ENCODE data around the gene SEMA3G.
A peak's percentile ranks its signal among the peaks of the same experiment; 100 is the strongest.

SEMA3G gene

DNA sequence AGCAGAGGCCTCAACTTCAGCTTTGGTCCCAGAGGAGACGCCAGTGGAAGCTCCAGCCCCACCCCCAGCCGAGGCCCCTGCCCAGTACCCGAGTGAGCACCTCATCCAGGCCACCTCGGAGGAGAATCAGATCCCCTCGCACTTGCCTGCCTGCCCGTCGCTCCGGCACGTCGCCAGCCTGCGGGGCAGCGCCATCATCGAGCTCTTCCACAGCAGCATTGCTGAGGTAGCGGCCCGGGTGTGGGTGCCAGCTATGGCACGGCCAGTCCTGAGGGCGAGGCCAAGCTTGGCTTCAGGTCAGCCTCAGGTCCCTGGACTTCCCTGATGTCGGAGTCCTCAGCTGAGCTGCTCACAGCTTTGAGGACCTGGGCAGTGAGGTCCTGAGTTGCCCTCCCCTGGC, 44.5 kb upstream of the SEMA3G start:
- DNase-seq (ENCODE audit: low read depth): no peak
- TF ChIP-seq, protein P1, sequence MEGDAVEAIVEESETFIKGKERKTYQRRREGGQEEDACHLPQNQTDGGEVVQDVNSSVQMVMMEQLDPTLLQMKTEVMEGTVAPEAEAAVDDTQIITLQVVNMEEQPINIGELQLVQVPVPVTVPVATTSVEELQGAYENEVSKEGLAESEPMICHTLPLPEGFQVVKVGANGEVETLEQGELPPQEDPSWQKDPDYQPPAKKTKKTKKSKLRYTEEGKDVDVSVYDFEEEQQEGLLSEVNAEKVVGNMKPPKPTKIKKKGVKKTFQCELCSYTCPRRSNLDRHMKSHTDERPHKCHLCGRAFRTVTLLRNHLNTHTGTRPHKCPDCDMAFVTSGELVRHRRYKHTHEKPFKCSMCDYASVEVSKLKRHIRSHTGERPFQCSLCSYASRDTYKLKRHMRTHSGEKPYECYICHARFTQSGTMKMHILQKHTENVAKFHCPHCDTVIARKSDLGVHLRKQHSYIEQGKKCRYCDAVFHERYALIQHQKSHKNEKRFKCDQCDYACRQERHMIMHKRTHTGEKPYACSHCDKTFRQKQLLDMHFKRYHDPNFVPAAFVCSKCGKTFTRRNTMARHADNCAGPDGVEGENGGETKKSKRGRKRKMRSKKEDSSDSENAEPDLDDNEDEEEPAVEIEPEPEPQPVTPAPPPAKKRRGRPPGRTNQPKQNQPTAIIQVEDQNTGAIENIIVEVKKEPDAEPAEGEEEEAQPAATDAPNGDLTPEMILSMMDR (IDR thresholded peaks at IDR 0.05; ENCODE audit: insufficient read depth, low read depth, low read length, missing control alignments): no peak
- no peak overlapping the region for H3K4me3 ChIP-seq (ENCODE audit: low read length)

DNA sequence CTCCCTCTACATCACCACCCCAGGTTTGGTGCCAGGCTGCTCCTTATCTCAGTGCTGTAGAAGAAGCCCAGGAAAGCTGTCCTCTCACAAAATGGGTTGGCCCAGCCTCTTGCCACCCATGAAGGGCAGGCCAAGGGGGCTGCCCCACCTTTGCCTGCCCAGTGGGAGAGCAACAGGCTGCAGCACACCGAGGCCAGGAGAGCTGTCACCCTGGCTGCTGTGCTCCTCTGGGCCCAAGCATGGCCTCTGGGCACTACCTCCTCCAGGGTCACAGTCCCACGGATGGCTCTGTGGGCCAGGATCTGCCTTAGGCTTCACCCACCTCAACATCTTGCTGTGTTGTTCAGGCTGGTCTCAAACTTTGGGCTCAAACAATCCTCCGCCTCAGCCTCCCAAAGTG, 43.8 kb upstream of the SEMA3G start:
- no peak overlapping the region for H3K4me3 ChIP-seq (ENCODE audit: low read length)
- TF ChIP-seq, protein P1 (IDR thresholded peaks at IDR 0.05; ENCODE audit: insufficient read depth, low read depth, low read length, missing control alignments): no peak
- no peak for DNase-seq (ENCODE audit: low read depth)

DNA sequence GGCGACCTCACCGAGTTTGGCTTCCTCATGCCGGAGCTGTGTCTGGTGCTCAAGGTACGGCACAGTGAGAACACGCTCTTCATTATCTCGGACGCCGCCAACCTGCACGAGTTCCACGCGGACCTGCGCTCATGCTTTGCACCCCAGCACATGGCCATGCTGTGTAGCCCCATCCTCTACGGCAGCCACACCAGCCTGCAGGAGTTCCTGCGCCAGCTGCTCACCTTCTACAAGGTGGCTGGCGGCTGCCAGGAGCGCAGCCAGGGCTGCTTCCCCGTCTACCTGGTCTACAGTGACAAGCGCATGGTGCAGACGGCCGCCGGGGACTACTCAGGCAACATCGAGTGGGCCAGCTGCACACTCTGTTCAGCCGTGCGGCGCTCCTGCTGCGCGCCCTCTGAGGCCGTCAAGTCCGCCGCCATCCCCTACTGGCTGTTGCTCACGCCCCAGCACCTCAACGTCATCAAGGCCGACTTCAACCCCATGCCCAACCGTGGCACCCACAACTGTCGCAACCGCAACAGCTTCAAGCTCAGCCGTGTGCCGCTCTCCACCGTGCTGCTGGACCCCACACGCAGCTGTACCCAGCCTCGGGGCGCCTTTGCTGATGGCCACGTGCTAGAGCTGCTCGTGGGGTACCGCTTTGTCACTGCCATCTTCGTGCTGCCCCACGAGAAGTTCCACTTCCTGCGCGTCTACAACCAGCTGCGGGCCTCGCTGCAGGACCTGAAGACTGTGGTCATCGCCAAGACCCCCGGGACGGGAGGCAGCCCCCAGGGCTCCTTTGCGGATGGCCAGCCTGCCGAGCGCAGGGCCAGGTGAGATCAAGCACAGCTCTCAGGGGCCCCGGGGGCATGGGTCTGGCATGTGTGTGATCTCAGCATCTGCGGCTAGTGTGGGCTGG, 43.1 kb upstream of the SEMA3G start:
- TF ChIP-seq, protein P1 (IDR thresholded peaks at IDR 0.05; ENCODE audit: insufficient read depth, low read depth, low read length, missing control alignments): no peak
- DNase-seq (ENCODE audit: low read depth): no peak
- no peak overlapping the region for H3K4me3 ChIP-seq (ENCODE audit: low read length)

DNA sequence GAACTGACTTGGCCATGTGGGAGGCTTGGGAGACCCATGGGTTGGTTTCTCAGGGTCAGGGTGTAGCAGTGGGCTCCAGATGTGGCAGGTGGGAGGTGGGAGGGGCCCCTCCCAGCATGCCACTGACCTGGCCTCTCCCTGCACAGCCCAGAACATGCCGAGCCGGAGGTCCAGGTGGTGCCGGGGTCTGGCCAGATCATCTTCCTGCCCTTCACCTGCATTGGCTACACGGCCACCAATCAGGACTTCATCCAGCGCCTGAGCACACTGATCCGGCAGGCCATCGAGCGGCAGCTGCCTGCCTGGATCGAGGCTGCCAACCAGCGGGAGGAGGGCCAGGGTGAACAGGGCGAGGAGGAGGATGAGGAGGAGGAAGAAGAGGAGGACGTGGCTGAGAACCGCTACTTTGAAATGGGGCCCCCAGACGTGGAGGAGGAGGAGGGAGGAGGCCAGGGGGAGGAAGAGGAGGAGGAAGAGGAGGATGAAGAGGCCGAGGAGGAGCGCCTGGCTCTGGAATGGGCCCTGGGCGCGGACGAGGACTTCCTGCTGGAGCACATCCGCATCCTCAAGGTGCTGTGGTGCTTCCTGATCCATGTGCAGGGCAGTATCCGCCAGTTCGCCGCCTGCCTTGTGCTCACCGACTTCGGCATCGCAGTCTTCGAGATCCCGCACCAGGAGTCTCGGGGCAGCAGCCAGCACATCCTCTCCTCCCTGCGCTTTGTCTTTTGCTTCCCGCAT, 42.3 kb upstream of the SEMA3G start:
- TF ChIP-seq, protein P1 (IDR thresholded peaks at IDR 0.05; ENCODE audit: insufficient read depth, low read depth, low read length, missing control alignments): no peak
- H3K4me3 ChIP-seq (ENCODE audit: low read length): no peak overlapping the region
- no peak for DNase-seq (ENCODE audit: low read depth)

DNA sequence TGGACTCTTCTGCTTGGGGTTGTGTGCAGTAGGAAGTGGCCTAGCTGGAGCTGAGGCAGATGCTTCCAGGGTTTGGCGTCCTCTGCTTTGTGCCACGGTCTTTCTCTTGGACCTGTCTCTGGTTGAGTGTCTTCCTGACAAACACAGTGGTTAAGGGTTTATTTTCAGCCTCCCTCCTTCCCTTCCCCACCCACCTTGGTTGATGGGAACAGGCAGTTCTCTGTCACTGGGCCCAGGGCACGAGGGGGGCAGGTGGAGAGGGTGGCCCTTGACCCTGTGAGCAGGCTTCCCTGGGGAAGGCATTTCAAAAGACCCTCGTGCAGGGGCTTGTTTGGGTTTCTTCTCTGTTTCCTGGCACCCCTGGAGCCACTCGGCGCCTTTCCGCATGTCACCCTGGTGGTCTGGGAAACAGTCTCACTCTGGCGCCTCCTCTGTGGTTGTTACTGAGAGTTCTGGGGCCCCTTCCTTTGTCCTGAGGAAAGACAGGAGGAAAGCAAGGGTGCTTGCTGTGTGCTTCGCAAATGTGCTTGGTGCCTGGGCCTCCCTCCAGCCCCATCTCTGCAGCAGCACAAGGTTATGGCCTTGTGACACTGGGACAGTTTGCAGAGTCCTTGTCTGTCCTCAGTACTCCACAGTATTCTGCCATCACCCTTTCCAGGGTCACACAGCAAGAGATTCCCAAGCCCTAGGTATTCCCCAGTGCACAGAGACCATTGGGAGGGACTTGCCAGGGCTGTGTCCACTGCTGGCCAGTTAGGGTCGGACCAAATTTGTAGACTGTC, 40.0 kb upstream of the SEMA3G start:
- no peak overlapping the region for H3K4me3 ChIP-seq (ENCODE audit: low read length)
- TF ChIP-seq, protein P1 (IDR thresholded peaks at IDR 0.05; ENCODE audit: insufficient read depth, low read depth, low read length, missing control alignments): no peak
- no peak for DNase-seq (ENCODE audit: low read depth)

DNA sequence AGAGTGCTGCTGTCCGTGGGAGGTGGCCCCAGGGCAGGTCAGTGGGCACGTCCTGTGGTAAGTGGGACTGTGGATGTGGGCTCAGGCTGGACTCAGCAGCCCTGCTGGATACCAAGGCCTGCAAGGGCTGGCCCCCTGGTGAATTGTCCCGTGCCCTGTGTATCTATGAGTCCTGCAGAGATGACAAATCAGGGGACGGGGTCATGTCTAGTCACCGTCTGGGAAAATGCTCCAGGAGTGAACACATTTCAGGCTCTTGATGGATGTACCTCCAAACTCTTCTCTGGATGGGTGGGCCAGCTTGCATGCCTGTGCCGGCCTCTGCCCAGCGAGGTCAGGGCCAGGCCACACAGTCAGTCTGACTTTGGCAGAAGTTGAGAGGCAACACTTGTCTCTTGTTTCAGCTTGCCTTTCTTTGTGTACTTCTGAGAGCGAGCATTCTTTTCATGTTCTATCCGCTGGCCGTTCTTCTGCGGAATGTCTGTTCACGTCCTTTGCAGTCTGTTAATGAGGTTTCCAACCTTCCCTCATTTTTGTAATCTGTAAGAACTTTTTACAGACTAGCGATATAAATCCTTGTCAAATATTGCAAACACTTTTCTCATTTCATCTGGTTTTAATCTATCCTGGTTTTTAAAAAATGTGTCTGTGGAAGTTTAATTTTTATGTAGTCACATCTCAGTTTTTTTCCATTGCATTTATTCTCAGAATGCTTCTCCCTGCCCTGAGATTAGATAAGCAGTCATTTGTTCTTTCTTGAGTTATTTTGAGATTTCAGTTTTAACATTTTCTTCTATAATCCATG, 38.9 kb upstream of the SEMA3G start:
- TF ChIP-seq, protein P1 (IDR thresholded peaks at IDR 0.05; ENCODE audit: insufficient read depth, low read depth, low read length, missing control alignments): no peak
- no peak overlapping the region for H3K4me3 ChIP-seq (ENCODE audit: low read length)
- DNase-seq (ENCODE audit: low read depth): peak; percentile 68
